K562 (cell line): ENCODE data around the gene ENTPD5. TPM values are rescaled to one million over a fixed set of nuclear protein-coding genes. Genes with fewer than 3 reads are reported as not detected.

ENCODE experiments used
- ATAC-seq: fragments of 200-7000 bp; cut with Tn5 transposase; 3 replicates; pipeline ENCODE4 v1.9.1; 2020; ENCODE audit warnings: moderate library complexity
- BruUV-seq: library from RNA; stranded (reverse); fragments of 400-500 nt; replicated peaks from 2 replicates; lab custom pipeline; 2021; lab: Mats Ljungman, UMichigan
- CTCF ChIA-PET: fragments of 300-600 bp; formaldehyde crosslinking; extraction: SDS; loops from one replicate; lab custom pipeline; 2021; ENCODE audit warnings: low intra/inter-chr PET ratio; lab: Yijun Ruan, JAX
- POLR2A ChIA-PET: fragments of 300-600, 350-650 bp; sonication (Branson Sonifier 250); formaldehyde crosslinking; extraction: SDS; loops from one replicate; lab custom pipeline; 2021; ENCODE audit warnings: antibody characterized with exemption, inconsistent platforms; lab: Yijun Ruan, JAX
- DNase-seq, 4 experiments: peaks; one replicate each; pipeline versions ENCODE4 v3.0.0 to v3.0.0-alpha.2; 2011 to 2018; ENCODE audit warnings: low spot score in 3 of 4, mixed read lengths in 3 of 4; ENCODE audit errors: extremely low read depth in 1 of 4
- FAIRE-seq: peaks from 2 replicates; lab custom pipeline; 2011; peaks lifted over from hg19 to GRCh38; lab: Jason Lieb, UNC
- H2AFZ ChIP-seq: 2 replicates; pipeline ENCODE4 v1.6.0; 2011; ENCODE audit warnings: low read depth, low read length, control low read depth, inconsistent platforms
- H3K27ac ChIP-seq: fragments of 200-600 bp; 3 replicates; pipeline ENCODE4 v1.8.0; 2011; ENCODE audit warnings: low read depth, mild to moderate bottlenecking, control low read depth, inconsistent platforms, low read length, moderate library complexity, mixed read lengths; ENCODE audit errors: extremely low read depth
- H3K27me3 ChIP-seq, 2 experiments: fragments of 300-600 bp in 1 of 2; 2 replicates in 1 of 2; 3 replicates in 1 of 2; pipeline versions ENCODE4 v1.6.0 to v1.8.0; 2011; ENCODE audit warnings: inconsistent platforms in 2 of 2, low read length in 2 of 2, mild to moderate bottlenecking in 1 of 2, mixed read lengths in 1 of 2, moderate library complexity in 1 of 2; ENCODE audit not compliant: control insufficient read depth in 2 of 2, insufficient read depth in 2 of 2
- H3K36me3 ChIP-seq: fragments of 300-600 bp; 3 replicates; pipeline ENCODE4 v1.8.0; 2011; ENCODE audit warnings: mild to moderate bottlenecking, low read length, inconsistent platforms; ENCODE audit not compliant: control insufficient read depth, insufficient read depth
- H3K4me1 ChIP-seq, 2 experiments: fragments of 200-600 bp in 1 of 2; replicated peaks in 1 of 2; 2 replicates in 1 of 2; 3 replicates in 1 of 2; pipeline versions ENCODE4 v1.5.1 to v1.8.0; 2011; ENCODE audit warnings: inconsistent platforms in 2 of 2, low read length in 2 of 2, mild to moderate bottlenecking in 1 of 2, mixed read lengths in 1 of 2, moderate library complexity in 1 of 2; ENCODE audit not compliant: control insufficient read depth in 2 of 2, insufficient read depth in 2 of 2
- H3K4me2 ChIP-seq: 2 replicates; pipeline ENCODE4 v1.6.1; 2011; ENCODE audit warnings: low read length, control low read depth, inconsistent platforms, mixed read lengths; ENCODE audit not compliant: insufficient read depth
- H3K4me3 ChIP-seq: fragments of 200-600 bp; sonication (generic), shearing (Covaris generic); 2 replicates; pipeline ENCODE4 v1.5.1; 2016; ENCODE audit warnings: control low read depth, inconsistent platforms
- H3K79me2 ChIP-seq: fragments of 200-600 bp; 3 replicates; pipeline ENCODE4 v1.8.0; 2011; ENCODE audit warnings: low read length, inconsistent platforms; ENCODE audit not compliant: control insufficient read depth, insufficient read depth
- H3K9ac ChIP-seq, 2 experiments: 2 replicates each; pipeline versions ENCODE4 v1.6.0 to v1.6.1; 2011; ENCODE audit warnings: low read depth in 2 of 2, low read length in 2 of 2, control low read depth in 1 of 2, inconsistent platforms in 1 of 2, mild to moderate bottlenecking in 1 of 2, mixed read lengths in 1 of 2; ENCODE audit not compliant: insufficient read depth in 1 of 2
- H3K9me1 ChIP-seq: one replicate; pipeline ENCODE4 v1.6.0; 2011; ENCODE audit warnings: inconsistent platforms, mild to moderate bottlenecking, low read length, moderate library complexity; ENCODE audit not compliant: control insufficient read depth, insufficient read depth
- H3K9me3 ChIP-seq: replicated peaks from 2 replicates; pipeline ENCODE4 v1.5.1; 2011; ENCODE audit warnings: low read depth, low read length, inconsistent platforms; ENCODE audit not compliant: control insufficient read depth, insufficient read depth
- H4K20me1 ChIP-seq: replicated peaks from 2 replicates; pipeline ENCODE4 v1.6.1; 2011; ENCODE audit warnings: low read length, inconsistent platforms, mixed read lengths; ENCODE audit not compliant: control insufficient read depth, insufficient read depth
- BMI1 ChIP-seq: fragments of 150-350 bp; IDR thresholded peaks from 2 replicates; pipeline ENCODE4 v1.6.1; 2014; ENCODE audit warnings: low read length
- CBX3 ChIP-seq, 2 experiments: IDR thresholded peaks; 1 replicate in 1 of 2; 2 replicates in 1 of 2; pipeline ENCODE4 v1.6.1; 2012; ENCODE audit warnings: inconsistent platforms in 2 of 2, low read length in 2 of 2, borderline replicate concordance in 1 of 2, control low read depth in 1 of 2
- CCAR2 ChIP-seq: fragments of 200-400 bp; formaldehyde crosslinking; IDR thresholded peaks from 2 replicates; pipeline ENCODE4 v1.6.1; 2017; ENCODE audit warnings: mild to moderate bottlenecking, low read depth, low read length
- HNRNPK ChIP-seq: fragments of 200-400 bp; formaldehyde crosslinking; IDR thresholded peaks from one replicate; pipeline ENCODE4 v1.6.1; 2018; ENCODE audit warnings: mild to moderate bottlenecking, low read depth, low read length; ENCODE audit not compliant: poor library complexity, severe bottlenecking
- IFI16 ChIP-seq: fragments of 250-450 bp; sonication (Bioruptor Pico); IDR thresholded peaks from 2 replicates; pipeline ENCODE4 v2.1.2; 2022; ENCODE audit warnings: mild to moderate bottlenecking, inconsistent platforms
- KAT8 ChIP-seq: fragments of 450-650 bp; IDR thresholded peaks from 2 replicates; pipeline ENCODE4 v1.6.1; 2016; ENCODE audit warnings: low read depth, mild to moderate bottlenecking
- MAX ChIP-seq: sonication (generic); formaldehyde crosslinking; IDR thresholded peaks from 2 replicates; pipeline ENCODE4 v1.9.0; 2022; ENCODE audit warnings: mild to moderate bottlenecking, missing genetic modification reagents
- NFATC3 ChIP-seq: fragments of 450-650 bp; IDR thresholded peaks from 2 replicates; pipeline ENCODE4 v1.6.1; 2017; ENCODE audit warnings: mild to moderate bottlenecking
- NFYB ChIP-seq: IDR thresholded peaks from 2 replicates; pipeline ENCODE4 v1.6.1; 2011; ENCODE audit warnings: mild to moderate bottlenecking, moderate library complexity; ENCODE audit not compliant: insufficient read length; ENCODE audit errors: extremely low read depth
- NR2F6 ChIP-seq: fragments of 450-650 bp; formaldehyde crosslinking; IDR thresholded peaks from 2 replicates; pipeline ENCODE4 v1.4.0; 2020; ENCODE audit warnings: mild to moderate bottlenecking
- PHTF2 ChIP-seq: fragments of 250-450 bp; sonication (Bioruptor Pico); IDR thresholded peaks from 2 replicates; pipeline ENCODE4 v1.5.0; 2021; ENCODE audit warnings: mild to moderate bottlenecking
- RBM14 ChIP-seq: fragments of 200-400 bp; formaldehyde crosslinking; IDR thresholded peaks from 2 replicates; pipeline ENCODE4 v1.6.1; 2018; ENCODE audit warnings: low read depth, mild to moderate bottlenecking, low read length, moderate library complexity, borderline replicate concordance; ENCODE audit not compliant: insufficient read depth
- SAFB ChIP-seq: fragments of 200-400 bp; formaldehyde crosslinking; IDR thresholded peaks from 2 replicates; pipeline ENCODE4 v1.6.1; 2017; ENCODE audit warnings: low read depth, low read length, borderline replicate concordance
- ZNF146 ChIP-seq: IDR thresholded peaks from one replicate; pipeline ENCODE4 v1.6.1; 2018; ENCODE audit warnings: missing compliant biosample characterization; ENCODE audit not compliant: unreplicated experiment
- ZZZ3 ChIP-seq: fragments of 450-650 bp; IDR thresholded peaks from 2 replicates; pipeline ENCODE4 v1.6.1; 2016; ENCODE audit warnings: antibody characterized with exemption, mild to moderate bottlenecking, moderate library complexity
- WGBS: fragments of 100-300 bp; shearing (Covaris generic); methylation state at CpG from one replicate; pipeline ENCODE4 v1.1.6; 2016; ENCODE audit warnings: low coverage, mixed read lengths; ENCODE audit not compliant: insufficient coverage; ENCODE audit errors: missing lambda C conversion rate; 5-methylcytosine and 5-hydroxymethylcytosine counted together
- in situ Hi-C: fragments of 300-500 bp; cut with MboI; formaldehyde crosslinking; loops from 4 replicates; pipeline ENCODE4 v1.15.0; 2018; ENCODE audit warnings: inconsistent platforms, mixed read lengths
- intact Hi-C: fragments of 100-400 bp; cut with micrococcal nuclease; formaldehyde crosslinking; loops from 2 replicates; pipeline ENCODE4 v1.14.2; 2022
- polyA plus RNA-seq, 8 experiments: library from polyadenylated mRNA; depleted of rRNA in 4 of 8; stranded (reverse) in 5 of 8; unstranded in 3 of 8; fragments of >200 nt; fragmentation: Nextera tagmentation in 2 of 8; fragmentation: Illumina TruSeq in 1 of 8; extraction: Ambion mirVana in 2 of 8; extraction: Trizol in 1 of 8; gene quantifications; 2 replicates each; pipeline versions ENCODE4 v1.2.1 to v1.2.3, GENCODE V29; 2011 to 2014; ENCODE audit warnings: inconsistent platforms in 1 of 8, missing spikeins in 1 of 8
- total RNA-seq, 7 experiments: library from RNA; depleted of rRNA in 6 of 7; stranded (reverse); fragments of >200 nt in 6 of 7; fragmentation: Illumina TruSeq in 2 of 7; extraction: Trizol in 2 of 7; gene quantifications; 2 replicates each; pipeline versions ENCODE4 v1.2.1 to v1.2.3, GENCODE V29; 2011 to 2021; ENCODE audit warnings: low replicate concordance in 1 of 7
- TF ChIP-seq, protein P1 (sequence below), 2 experiments: fragments of 450-650 bp in 1 of 2; sonication (generic) in 1 of 2; formaldehyde crosslinking; conservative IDR thresholded peaks; 2 replicates each; pipeline versions ENCODE4 v1.4.0 to v1.8.1; 2020 to 2022; ENCODE audit warnings: mild to moderate bottlenecking in 1 of 2, missing genetic modification reagents in 1 of 2
- TF ChIP-seq, protein P2 (sequence below): fragments of 250-450 bp; sonication (Bioruptor Pico); IDR thresholded peaks from 2 replicates; pipeline ENCODE4 v1.4.0; 2020; ENCODE audit warnings: mild to moderate bottlenecking, moderate library complexity
- TF ChIP-seq, protein P3 (sequence below): fragments of 450-650 bp; IDR thresholded peaks from 2 replicates; pipeline ENCODE4 v1.6.1; 2016

The ENTPD5 gene
- total and polyA plus RNA-seq, 9 of the 15 experiments (the other 6 are each of a cell fraction or from before 2014, with no cell fraction given) = 2.7 to 15.3 (median 10.3) TPM

GRCh38 chr14:73944432-73945158 is 74.5 kb downstream of the ENTPD5 start:
- Histone ChIP-seq H3K9ac (0 out of 4 replicates have a peak overlapping the region, but pooled peaks of 1 of the 2 experiments have one; percentile 2), H3K27ac (no peak overlapping the region), H3K4me2 (no peak overlapping the region), H3K36me3 (no peaks in the 10 kb centered on the region), H3K4me1 (peaks cover 0 to 10% of the 10 kb centered on the region in 2 experiments; a peak in 3 of 5 replicates), H3K9me1 (no peaks in the 10 kb centered on the region), H4K20me1 (no peaks in the 10 kb centered on the region), H2AFZ (no peak overlapping the region), H3K4me3 (no peak overlapping the region), H3K27me3 (no peaks in the 10 kb centered on the region), H3K79me2 (no peaks in the 10 kb centered on the region), H3K9me3 (no peaks in the 10 kb centered on the region)
- ChIA-PET CTCF (no interaction called here), POLR2A (interaction anchor here (1.1 kb wide), 1 partner anchor 91 kb away, joined by 3 read pairs; no protein-coding TSS in a partner anchor)
- ATAC-seq = no peak
- intact Hi-C loops = loop anchor here (10.0 kb wide), 1 partner anchor 110 kb away; no protein-coding TSS in a partner anchor
- no peak for TF ChIP-seq BMI1
- no peak for TF ChIP-seq NR2F6
- no peak for TF ChIP-seq NFATC3
- no peak for TF ChIP-seq HNRNPK
- TF ChIP-seq PHTF2 (CRISPR knock-in tag) = no peak
- TF ChIP-seq ZZZ3 = no peak
- no peak for TF ChIP-seq CCAR2
- no peak for TF ChIP-seq ZNF146 (CRISPR knock-in tag)
- no peak for TF ChIP-seq KAT8
- TF ChIP-seq, protein P1, sequence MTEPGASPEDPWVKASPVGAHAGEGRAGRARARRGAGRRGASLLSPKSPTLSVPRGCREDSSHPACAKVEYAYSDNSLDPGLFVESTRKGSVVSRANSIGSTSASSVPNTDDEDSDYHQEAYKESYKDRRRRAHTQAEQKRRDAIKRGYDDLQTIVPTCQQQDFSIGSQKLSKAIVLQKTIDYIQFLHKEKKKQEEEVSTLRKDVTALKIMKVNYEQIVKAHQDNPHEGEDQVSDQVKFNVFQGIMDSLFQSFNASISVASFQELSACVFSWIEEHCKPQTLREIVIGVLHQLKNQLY (CRISPR knock-in tag; conservative IDR thresholded peaks at IDR 0.05) = no peak
- no peak for TF ChIP-seq NFYB
- no peak for TF ChIP-seq CBX3 (IDR thresholded peaks at IDR 0.05; ENCODE audit: borderline replicate concordance in 1 of 2, low read length in 2 of 2)
- TF ChIP-seq, protein P2, sequence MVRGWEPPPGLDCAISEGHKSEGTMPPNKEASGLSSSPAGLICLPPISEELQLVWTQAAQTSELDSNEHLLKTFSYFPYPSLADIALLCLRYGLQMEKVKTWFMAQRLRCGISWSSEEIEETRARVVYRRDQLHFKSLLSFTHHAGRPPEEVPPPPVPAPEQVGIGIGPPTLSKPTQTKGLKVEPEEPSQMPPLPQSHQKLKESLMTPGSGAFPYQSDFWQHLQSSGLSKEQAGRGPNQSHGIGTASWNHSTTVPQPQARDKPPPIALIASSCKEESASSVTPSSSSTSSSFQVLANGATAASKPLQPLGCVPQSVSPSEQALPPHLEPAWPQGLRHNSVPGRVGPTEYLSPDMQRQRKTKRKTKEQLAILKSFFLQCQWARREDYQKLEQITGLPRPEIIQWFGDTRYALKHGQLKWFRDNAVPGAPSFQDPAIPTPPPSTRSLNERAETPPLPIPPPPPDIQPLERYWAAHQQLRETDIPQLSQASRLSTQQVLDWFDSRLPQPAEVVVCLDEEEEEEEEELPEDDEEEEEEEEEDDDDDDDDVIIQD (CRISPR knock-in tag) = no peak
- TF ChIP-seq IFI16 (CRISPR knock-in tag) = no peak
- no peak for TF ChIP-seq RBM14
- no peak for TF ChIP-seq SAFB
- TF ChIP-seq, protein P3, sequence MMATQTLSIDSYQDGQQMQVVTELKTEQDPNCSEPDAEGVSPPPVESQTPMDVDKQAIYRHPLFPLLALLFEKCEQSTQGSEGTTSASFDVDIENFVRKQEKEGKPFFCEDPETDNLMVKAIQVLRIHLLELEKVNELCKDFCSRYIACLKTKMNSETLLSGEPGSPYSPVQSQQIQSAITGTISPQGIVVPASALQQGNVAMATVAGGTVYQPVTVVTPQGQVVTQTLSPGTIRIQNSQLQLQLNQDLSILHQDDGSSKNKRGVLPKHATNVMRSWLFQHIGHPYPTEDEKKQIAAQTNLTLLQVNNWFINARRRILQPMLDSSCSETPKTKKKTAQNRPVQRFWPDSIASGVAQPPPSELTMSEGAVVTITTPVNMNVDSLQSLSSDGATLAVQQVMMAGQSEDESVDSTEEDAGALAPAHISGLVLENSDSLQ = no peak
- TF ChIP-seq MAX = no peak
- WGBS = 76% methylated on average over 16 of the region's 17 CpGs
- no TSS peak for BruUV-seq
- in situ Hi-C loops = no loop called here
- no peak for FAIRE-seq
- no peak for DNase-seq
